Occipital lobe (tissue), 2 donors: ENCODE measurements around the gene FLOT2. TPM values are rescaled to one million over a fixed set of nuclear protein-coding genes. Genes with fewer than 3 reads are reported as not detected.
"Not testable (repeated sequence)": the region's sequence is repeated elsewhere in the genome, so short reads cannot be mapped to it uniquely, and the experiment has no call there.

Experiments used
- DNase-seq: peaks from one replicate; lab custom pipeline; 2025; lab: John Stamatoyannopoulos, UW
- total RNA-seq: library from RNA; depleted of rRNA; stranded (reverse); fragments of >200 nt; gene quantifications from one replicate; pipeline ENCODE4 v1.2.3, GENCODE V29; 2014

The FLOT2 gene
- total RNA-seq, 1 donor from 2014 or later = 20.0 TPM

DNA sequence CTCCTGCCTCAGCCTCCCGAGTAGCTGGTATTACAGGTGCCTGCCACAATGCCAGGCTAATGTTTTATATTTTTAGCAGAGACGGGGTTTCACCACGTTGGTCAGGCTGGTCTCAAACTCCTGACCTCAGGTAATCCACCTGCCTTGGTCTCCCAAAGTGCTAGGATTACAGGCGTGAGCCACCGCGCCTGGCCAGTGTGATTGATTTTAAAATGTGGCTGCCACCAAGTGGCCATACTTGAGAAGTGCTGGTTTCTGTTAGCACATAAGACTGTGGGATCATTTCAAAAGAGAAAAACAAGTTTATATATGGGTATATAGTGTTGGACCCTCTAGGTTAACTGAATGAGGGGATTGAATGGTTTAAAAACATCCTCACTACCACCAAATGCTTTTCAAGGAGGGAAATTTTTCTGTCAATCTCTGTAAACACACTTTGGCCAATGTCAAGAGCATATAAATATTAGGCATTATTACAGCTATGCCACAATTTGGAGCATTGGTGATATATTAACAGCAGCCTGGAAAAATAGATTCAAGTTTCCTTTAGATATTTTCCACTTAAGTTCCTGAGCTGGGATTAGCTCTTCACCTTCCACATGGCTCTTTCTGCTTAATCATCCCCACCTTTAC lies 18.9 kb upstream of the FLOT2 start:
- no peak for DNase-seq

DNA sequence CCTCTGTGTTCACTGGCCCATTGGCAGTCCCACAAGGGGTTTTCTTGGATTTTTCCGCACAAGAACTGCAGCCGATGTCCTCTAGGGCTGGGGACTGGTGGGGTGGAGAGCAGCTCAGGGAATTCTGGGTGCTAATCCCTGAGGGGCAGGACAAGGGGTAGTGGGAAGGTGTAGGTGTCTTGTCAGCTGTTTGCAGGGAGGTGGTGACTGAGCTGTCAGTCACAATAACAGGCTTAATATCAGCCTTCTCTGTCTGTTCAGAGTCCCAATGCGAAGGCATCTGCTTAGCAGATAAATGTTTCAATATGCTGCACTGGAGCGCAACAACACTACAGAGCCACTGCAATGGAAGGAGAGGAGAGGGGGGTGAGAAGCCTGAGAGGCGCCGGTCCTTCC lies 15.4 kb upstream of the FLOT2 start:
- DNase-seq = no peak

DNA sequence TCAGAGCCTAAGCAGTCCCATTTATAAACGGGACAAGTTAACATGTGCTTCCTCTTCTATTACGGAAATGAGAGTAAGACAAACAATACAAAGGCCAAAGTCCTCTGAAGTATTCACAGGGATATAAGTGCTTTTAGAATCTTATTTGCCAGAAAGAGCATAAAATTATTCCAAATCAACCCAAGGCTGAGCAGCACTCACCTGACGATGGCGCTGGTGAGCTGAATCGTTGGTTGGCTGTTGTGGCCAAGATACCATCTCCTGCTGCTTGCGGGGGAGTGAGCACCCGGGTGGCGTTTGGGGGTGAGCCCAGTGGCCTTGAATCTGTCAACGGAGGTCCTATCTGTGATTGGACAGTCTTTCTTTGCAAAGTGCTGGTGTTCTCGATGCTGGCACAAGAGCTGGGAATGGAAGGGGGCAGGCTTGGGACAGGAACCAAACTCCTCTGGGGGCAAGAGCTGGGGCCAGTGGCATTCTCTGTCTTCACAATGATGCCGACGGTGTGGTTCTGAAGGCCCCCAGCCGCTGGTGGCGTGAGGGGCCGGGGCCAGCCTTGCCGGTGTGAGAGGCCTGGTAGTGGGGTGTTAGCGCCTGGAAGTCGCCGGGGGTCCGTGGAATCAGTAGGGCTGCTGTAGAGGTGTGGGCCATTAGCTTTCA lies 14.9 kb upstream of the FLOT2 start:
- no peak for DNase-seq

DNA sequence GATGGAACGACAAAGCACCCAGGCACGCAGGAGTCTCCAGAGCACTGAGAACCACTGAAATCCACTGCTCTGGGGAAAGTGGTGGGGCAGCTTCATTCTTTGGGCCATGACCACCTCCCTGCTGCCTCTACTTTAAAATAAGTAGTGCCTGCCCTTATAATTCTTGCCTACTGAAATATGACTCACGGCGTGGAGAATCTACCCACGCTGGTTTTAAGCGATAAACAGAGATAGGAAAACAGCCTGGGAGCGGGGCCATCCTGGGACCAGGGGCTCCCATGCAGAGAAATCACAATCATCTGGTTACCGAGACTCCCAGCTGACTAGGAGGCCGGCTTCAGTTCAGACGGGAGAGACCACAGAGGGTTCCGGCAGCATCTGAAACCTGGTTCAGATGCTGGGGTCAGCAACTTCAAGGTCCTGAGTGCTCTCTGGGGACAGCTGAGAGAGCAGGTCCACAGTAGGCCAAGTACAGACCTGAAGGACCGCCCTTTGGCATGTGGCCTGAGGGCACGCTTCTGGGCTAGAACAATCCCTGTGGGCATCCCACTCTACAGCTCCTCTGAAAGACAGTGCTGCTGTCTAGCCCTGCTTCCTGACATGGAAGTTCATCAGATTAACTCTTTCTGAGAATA lies 14.0 kb upstream of the FLOT2 start:
- DNase-seq = no peak

DNA sequence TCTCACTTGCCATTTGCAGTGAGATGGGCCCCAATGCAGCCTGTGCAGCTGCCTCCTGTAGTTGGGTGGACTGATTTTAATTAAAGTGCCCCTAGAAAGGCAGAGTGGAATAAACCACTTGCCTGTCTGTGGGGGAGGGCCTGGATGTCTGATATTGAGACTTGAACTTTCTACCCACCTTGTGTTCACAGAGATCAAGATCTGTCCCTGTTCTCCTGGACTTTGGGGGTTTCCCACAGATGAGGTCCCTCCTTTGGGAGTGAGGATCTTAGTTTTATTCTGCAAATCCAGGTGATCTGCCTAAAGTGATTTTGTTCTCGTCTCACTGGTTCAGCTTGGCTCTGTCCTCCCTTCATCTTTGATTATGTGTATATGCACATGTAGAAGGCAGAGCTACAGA lies 13.0 kb upstream of the FLOT2 start:
- no peak for DNase-seq

DNA sequence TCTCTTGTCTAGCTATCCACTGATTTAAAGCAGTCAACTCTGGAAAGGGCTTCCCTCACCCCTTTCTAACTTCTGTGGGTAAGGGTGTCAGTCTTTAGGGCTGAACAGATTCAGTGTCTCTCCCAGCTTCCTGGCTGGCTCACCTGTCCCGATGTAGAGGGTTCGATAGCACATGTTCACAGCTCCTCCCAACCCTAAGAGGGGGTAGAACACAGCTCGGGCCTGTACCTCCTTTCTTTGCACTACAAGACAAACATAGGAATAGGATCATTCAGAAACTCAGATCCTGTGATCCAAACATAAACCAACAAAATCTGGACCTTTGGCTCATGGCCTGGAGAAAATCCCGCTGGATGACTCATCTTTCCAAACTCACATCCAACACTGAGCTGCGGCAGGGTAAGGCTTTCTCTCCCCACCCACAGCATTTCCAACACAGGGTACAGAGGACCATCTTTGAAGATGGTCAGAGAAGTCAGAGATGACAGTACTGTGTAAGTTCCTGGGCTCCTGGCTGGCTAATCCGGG lies 11.2 kb upstream of the FLOT2 start:
- no peak for DNase-seq

DNA sequence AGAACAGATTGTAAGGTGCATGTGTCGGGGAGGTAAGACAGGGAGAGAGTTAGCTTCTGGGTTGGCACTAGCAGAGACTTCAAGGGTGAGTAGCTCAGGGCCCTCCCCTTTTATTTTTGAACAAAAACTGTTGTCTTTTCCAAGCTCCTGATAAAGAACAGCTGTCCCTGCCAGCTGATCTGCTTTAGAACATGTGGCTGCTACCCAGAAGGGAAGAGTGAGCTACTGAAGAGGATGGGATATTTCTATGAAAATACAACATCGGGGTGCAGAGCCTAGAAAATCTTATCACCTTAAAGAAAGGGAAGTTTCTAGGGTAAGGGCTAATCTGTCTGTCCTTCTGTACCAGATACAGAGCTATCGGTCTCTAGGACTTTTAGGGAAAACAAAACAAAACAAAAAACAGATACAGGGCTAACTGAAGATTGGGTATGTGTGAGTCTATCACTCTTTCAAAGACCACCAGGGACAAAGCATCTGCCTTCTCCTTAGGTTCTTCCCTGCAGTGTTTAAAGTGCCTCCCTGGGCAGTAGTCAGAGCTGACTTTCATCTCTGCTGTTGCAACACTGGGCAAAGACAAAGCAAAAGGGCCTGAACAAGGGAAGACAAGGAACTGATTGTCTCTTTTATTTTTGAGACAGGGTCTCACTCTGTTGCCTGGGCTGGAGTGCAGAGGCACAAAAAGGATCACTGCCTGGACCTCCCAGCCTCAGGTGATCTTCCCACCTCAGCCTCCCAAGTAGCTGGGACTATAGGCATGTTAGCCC lies 10.4 kb upstream of the FLOT2 start:
- no peak for DNase-seq

DNA sequence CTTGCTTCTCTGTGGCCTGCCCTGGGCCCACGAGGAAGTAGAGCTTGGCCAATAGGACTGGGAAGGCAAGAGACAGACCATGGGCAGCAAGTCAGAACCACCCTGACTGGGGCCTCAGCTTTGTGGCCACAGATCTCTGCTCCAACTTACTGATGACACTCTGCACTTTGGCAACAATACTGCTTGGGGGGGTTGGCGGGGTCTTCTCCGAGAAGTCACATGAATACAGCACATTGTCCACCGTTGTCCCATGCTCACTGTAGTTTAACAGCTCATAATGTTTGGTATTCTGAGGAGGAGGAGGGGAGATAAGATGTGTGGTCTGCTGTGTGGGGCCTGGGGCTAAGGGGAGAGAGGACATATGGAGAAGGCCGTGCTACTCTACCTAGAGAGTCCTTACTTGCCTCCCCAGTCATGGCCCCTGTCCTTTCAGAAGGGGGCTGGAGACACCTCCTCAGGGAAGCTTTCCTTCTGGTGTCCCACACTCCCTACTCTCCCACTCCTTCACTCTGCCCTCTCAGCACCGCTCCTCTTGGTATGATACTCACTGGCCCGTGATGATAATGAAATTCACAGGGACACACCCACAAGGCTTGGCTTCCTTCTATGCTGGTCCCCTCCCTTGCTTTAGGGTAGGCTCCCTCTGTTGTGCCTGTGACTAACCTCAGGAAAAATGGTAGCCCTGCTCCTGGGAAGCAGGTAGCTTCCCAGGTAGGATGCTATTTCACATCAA lies 9.3 kb upstream of the FLOT2 start:
- no peak for DNase-seq

DNA sequence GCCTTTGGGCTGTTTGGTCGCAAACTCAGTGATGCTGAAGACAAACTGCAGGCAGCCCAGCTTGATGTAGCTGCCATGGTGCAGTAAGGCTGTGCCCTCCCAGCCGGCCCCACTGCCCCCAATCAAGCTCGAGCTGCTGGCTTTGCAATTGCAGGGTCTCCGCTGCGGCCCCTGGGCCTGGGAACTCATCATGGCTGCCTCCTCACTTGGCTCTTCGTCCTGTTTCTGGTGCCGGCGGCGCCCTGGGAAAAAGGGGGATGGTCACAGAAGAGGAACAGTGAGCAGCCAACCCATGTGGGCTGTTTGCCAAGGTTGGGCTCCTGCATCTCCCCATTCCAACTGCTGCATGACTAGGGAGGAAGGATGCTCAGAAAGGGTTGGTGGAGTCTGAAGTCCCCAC lies 8.7 kb upstream of the FLOT2 start:
- no peak for DNase-seq

DNA sequence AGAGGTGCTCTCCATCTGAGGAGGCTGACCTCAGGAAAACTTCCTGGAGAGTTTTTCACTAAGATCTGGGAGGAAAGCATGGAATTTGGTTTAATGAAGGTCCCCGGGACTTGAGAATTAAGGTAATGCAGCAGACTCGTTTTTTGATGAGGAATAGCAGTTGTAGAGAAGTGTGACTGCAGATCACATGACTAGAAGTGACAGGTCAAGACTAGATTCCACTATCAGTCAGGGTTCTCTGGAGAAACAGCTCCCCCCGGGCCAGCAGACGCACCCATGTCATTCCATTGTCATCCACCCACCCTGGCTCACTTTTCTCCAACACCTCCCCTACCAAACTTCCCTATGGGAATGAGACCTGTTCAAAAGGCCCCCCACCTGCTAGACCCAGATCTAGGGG lies 7.3 kb upstream of the FLOT2 start:
- no peak for DNase-seq

DNA sequence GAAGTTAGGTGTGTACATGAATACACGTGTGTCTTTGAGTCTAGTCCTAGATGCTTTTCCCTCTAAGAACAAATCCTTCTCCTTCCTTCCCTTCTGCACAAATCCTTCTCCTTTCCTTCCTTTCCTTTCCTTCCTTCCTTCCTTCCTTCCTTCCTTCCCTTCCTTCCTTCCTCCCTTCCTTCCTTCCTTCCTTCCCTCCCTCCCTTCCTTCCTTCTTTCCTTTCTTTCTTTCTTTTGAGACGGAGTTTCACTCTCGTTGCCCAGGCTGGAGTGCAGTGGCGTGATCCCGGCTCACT lies 6.0 kb upstream of the FLOT2 start:
- DNase-seq = not testable (repeated sequence)

DNA sequence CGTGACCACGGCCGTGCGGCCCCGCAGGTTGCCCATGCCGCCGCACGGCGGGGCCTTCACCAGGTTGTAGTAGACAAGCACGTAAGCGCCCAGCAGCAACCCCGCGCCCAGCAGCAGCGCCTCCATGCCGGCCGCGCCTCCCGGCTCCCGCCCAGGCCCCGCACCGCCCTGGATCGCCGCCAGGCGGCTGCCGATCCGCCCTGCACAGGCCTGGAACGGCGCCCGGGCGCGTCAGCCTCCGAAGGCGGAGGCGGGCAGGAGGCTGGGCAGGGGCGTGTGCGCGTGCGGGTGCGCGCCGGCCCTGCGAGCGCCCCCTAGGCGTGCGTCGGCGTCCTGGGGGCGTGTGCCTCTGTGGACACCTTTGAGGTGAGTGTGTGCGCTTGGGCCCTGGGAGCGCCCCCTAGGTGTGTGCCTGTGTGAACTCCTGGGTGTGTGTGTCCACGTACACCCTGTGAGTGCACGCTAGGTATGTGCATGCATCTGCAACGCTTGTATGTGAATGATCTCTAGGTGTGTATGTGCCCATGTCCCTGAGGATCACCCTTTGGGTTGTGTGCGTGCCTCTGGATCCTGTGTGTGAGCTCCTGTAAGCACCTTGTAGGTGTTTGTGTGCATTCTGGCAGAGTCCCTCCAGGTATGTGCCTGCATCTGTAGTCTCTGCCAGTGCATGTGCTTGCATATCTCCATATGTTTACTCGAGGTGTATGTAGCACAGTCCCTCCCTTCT lies 5.4 kb upstream of the FLOT2 start, which contains the start of gene DHRS13:
Gene DHRS13, minus strand, starts transcription at position 261 of the 727 bp plus-strand sequence. Its CDS starts 135 bp downstream, at position 126.
- DNase-seq = peak; percentile 62

DNA sequence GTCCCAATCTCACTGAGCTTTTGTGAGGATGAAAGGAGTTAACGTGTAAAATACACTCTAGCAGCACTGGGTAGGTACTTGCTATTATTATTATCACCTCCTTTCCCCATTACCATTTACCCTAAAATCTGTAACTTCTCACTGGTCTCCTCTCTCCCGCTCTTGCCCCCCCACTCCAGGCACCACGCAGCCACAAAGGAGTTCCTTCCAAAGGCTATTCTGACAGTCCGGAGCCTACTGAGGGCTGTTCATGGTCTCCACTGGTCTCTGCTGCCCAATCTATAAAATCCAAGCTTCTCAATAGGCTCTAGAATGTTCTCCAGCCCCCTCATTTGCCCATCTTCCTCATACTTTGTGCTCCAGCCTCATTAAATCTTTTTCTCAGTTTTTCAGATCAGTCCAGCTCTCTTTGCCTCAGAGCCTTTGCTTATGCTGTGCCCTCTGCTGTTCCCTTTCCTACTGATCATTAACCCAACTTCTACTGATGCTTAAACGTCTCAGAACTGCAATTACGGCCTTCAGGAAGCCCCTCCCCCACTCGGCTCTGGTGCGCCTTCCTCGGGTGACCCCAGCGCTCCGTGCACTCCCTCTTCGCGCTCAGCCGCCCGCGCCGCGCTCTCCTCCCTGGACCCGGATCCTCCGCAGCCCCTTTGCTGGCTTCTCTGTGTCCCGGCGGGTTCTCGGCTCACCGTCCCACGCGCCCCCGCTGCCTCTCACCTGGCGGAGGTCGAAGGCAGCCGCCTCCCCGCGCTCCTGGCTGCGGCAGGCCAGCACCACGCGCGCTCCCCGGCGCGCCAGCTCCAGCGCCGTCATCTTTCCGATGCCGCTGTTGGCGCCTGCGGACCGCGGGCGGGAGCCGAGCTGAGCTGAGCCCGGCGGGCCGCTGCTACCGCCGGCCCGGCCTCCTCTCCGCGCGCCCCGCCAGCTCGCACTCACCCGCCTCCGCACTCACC lies 4.6 kb upstream of the FLOT2 start:
- peak; percentile 56 for DNase-seq

DNA sequence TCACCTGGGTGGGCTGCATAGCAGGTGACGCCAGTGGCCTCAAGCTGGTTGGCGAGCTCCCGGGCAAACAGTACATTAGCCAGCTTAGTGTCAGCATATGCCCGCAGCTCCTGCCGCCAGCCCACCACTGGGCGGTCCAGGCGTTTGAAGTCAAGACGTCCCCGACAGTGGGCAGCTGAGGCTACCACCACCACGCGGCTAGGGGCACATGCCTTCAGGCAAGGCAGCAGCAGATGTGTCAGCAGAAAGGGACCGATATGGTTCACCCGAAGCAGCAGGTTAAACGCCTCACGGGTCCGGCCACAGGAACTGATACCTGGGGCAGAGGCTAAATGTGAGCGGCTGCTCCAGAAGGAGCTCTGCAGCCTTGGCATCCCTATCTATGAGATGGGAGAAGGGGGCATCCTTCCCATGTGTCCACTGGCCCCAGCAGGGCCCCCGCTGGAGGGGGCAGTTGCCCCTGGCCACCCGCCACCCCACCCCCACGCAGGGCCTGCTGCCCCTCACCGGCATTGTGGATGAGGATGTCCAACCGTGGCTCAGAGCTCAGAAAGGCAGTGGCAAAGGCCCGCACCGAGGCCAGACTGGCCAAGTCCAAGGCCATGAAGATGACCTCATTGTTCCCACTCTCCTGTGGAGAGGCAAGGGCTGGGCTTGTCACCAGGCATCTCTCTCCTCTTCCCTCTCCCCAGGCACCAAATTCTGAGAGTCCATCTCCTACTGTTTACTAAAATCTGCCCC lies 3.6 kb upstream of the FLOT2 start:
- DNase-seq = no peak

DNA sequence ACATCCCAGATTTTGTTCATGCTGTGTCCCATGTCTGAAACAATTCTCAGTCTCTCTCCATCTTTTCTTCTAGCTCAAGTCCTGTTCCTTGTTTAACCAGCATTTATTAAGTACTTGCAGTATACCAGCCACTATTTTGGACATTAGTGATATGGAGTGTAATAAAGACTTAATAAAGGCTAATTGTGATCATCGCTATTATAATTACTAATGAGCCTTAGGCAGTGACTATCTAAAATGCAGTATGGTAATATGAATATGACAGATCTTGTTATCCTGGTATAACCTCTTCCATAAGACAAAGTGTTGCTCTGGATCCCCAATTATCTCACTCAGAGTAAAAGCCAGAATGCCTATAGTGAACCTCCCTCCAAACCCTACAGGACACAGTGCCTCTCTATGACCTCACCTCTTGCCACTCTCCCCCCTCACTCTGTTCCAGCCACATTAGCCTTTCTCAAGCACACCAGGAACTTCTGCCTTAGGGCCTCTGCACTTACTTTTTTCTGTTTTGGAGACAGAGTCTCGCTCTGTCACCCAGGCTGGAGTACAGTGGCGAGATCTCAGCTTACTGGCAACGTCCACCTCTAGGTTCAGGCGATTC lies 1.8 kb upstream of the FLOT2 start:
- DNase-seq = no peak

DNA sequence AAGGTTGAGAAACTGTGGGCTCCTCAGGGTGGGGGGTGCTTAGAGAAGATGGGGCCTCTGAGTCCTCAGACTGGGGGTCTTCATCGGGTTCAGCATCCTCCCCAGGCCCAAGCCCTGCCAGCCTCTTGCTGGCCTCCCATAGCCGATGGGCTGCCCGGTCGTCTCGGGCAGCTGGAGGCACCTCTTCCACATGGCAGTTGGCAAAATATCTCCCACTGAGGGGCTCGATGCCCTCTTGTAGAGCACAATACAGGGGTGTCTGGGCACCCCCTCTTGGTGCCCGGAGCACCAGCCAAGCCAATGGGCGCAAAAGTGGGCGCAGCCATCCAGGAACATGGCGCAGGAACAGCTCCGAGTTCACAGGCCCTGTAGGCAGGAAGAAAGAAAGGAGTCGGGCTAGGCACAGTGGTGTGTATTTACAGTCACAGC lies 1.0 kb upstream of the FLOT2 start:
- DNase-seq = no peak

DNA sequence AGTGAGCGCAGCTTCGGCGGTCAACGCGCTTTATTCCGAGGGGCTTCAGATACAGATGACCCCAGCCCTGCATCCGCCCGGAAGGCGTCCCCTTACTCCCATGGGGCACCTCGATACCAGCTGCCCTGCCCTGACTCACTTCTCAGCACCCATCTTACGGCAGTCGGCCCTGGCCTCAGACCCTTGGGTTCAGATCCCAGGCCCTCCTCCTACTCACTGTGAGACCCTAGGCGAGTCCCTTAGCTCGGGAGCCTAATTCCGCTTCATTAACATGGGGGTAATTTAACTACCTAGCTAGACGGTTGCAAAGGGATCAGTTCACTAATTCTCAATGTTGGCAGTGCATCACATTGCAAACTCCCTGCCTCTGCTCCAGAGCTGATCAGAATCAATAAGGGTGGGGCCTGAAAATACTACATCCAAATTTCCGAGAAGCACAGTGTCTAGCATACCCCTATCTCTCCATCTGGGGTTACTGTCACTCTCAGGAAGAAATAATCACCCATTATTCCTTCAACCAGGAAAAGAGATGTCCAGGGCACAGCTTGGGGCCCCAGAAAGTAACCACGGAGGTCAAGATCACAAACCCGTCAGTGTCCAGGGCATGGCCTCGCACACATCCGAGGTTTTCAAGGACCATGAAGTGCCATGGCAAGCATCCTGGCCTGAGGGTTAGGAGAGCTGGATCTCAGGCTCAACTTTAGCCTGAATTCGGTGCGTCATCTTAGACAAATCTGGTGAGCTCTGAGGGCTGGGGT lies 415 bp upstream of the FLOT2 start:
- DNase-seq = no peak

DNA sequence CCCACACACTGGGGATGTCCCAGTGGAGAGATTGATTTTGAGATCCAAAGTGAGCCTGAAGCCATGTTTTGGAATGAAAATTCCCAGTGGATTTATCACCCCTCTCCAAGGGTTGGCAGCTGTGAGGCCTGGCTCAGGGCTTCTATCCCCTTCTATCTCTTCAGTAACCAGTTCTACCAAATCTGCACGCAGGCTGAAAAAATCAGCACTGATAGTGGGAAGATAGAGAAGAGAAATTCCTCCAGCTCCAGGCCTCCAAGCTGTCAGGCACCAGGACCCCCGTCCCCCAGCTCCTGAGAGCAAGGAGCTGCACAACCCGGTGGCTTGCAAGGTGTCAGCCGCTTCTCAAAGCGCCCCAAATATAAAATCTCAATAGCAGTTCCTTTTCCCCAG lies 1.0 kb downstream of the FLOT2 start:
- no peak for DNase-seq
